ENCODE data around the gene ABCC8. TPM values are rescaled to one million over a fixed set of nuclear protein-coding genes. Genes with fewer than 3 reads are reported as not detected.
"Not testable (repeated sequence)": the region's sequence is repeated elsewhere in the genome, so short reads cannot be mapped to it uniquely, and the experiment has no call there.

The ABCC8 gene
- total RNA-seq, 5 donors from 2014 or later (not counting 1 experiment from before 2014, with no cell fraction given), result not detected

DNA sequence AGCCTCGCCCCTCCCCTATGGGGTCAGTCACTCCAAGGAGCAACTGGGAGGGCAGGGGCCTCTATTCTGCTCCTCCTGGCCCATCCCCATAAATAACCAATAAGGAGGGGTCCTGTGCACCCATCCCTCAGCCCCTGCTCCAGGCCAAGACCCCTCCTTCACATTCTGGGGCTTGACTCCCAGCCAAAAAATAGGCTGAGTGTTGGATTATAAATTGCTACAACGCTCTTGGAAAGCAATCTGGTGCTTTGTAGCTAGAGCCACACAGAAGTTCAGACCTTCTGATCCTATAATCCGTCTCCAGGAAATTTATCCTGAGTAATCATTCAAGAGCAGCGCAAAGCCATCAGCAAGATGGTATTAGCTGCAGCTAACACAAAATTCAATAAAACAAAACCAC, 42.5 kb downstream of the ABCC8 start:
- peaks cover 0 to 5% of the 10 kb centered on the region in 2 donors for H3K27me3 Mint-ChIP-seq
- no peaks in the 10 kb centered on the region for H3K9me3 Mint-ChIP-seq
- no peak overlapping the region for H3K27ac Mint-ChIP-seq
- ChIA-PET CTCF (no interaction called here), POLR2A (interaction anchor here in 1 of 2 donors (0.6 kb wide), 1 partner anchor 50 kb away, joined by 3 read pairs; no protein-coding TSS in a partner anchor)
- Histone ChIP-seq H3K27me3 (replicated peaks in 1 of 2; ENCODE audit: control insufficient read depth in 2 of 2, extremely low read depth in 1 of 2, insufficient read depth in 2 of 2, low read length in 1 of 2) (peaks cover 0 to 11% of the 10 kb centered on the region in 2 experiments), H3K36me3 (ENCODE audit: control insufficient read depth in 2 of 2, extremely low read depth in 1 of 2, insufficient read depth in 1 of 2, low read length in 1 of 2) (no peaks in the 10 kb centered on the region), H3K4me1 (ENCODE audit: control insufficient read depth in 1 of 2, extremely low read depth in 1 of 2, insufficient read depth in 2 of 2, low read length in 2 of 2) (peaks cover 0 to under 1% of the 10 kb centered on the region in 2 experiments), H3K4me3 (ENCODE audit: control insufficient read depth in 1 of 2, extremely low read depth in 1 of 2, low read length in 1 of 2) (no peak overlapping the region), H3K9me3 (no peaks in the 10 kb centered on the region), H3K27ac (ENCODE audit: low read length) (no peak overlapping the region)
- ATAC-seq (replicated peaks in 1 of 4) (no peak), DNase-seq (no peak)
- no CpG with 5 or more reads among the region's 4 CpGs for WGBS (ENCODE audit: insufficient coverage)
- peaks cover under 1 to 4% (median under 1%) of the 10 kb centered on the region in 3 donors for H3K4me1 Mint-ChIP-seq
- H3K36me3 Mint-ChIP-seq, result no peaks in the 10 kb centered on the region
- H3K4me3 Mint-ChIP-seq, result no peak overlapping the region

DNA sequence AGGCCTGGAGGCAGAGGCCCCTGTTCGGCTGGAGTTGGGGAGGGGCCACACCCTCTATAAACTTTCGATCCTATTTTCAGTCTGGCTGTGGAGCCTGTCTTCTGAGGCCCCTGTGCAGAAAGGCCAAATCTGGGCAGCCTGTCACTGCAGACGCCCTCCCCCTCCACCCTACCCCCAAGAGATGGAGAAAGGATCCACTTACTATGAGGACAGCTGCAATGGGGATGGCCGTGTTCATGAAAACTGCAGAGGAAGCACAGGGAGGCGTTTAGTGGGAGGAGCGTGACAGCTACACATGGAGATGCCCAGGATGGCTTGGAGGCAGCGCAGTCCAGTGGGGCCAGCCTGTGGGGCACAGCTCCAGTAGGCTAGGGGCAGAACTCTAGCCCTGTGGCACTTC, 44.6 kb downstream of the ABCC8 start:
- Histone ChIP-seq H3K9me3 (no peaks in the 10 kb centered on the region), H3K27me3 (replicated peaks in 1 of 2; ENCODE audit: control insufficient read depth in 2 of 2, extremely low read depth in 1 of 2, insufficient read depth in 2 of 2, low read length in 1 of 2) (peaks cover 0 to 19% of the 10 kb centered on the region in 2 experiments), H3K27ac (ENCODE audit: low read length) (no peak overlapping the region), H3K4me3 (ENCODE audit: control insufficient read depth in 1 of 2, extremely low read depth in 1 of 2, low read length in 1 of 2) (no peak overlapping the region), H3K4me1 (ENCODE audit: control insufficient read depth in 1 of 2, extremely low read depth in 1 of 2, insufficient read depth in 2 of 2, low read length in 2 of 2) (no peaks in the 10 kb centered on the region), H3K36me3 (ENCODE audit: control insufficient read depth in 2 of 2, extremely low read depth in 1 of 2, insufficient read depth in 1 of 2, low read length in 1 of 2) (no peaks in the 10 kb centered on the region)
- Mint-ChIP-seq H3K4me1 (no peaks in the 10 kb centered on the region), H3K9me3 (no peaks in the 10 kb centered on the region), H3K27ac (no peak overlapping the region), H3K4me3 (no peak overlapping the region), H3K27me3 (peaks cover 0 to 6% of the 10 kb centered on the region in 2 donors), H3K36me3 (no peaks in the 10 kb centered on the region)
- no peak for DNase-seq
- POLR2A ChIA-PET, result no interaction called here
- no peak for ATAC-seq (replicated peaks in 1 of 4)
- WGBS (ENCODE audit: insufficient coverage), result 60% methylated on average over 1 of the region's 7 CpGs
- CTCF ChIA-PET, result no interaction called here

GRCh38 chr11:17431139-17431538, 45.5 kb downstream of the ABCC8 start:
- H3K36me3 Mint-ChIP-seq, result no peaks in the 10 kb centered on the region
- H3K27me3 Mint-ChIP-seq, result peaks cover 0 to 6% of the 10 kb centered on the region in 2 donors
- H3K9me3 Mint-ChIP-seq, result no peaks in the 10 kb centered on the region
- H3K4me1 ChIP-seq (ENCODE audit: control insufficient read depth in 1 of 2, extremely low read depth in 1 of 2, insufficient read depth in 2 of 2, low read length in 2 of 2), result no peaks in the 10 kb centered on the region
- no peak overlapping the region for H3K27ac ChIP-seq (ENCODE audit: low read length)
- no peak overlapping the region for H3K27ac Mint-ChIP-seq
- ATAC-seq (replicated peaks in 1 of 4) (no peak), DNase-seq (no peak)
- ChIA-PET CTCF (interaction anchor here in 1 of 2 donors (0.6 kb wide), 1 partner anchor 34 kb away, joined by 3 read pairs; no protein-coding TSS in a partner anchor), POLR2A (no interaction called here)
- H3K4me3 ChIP-seq (ENCODE audit: control insufficient read depth in 1 of 2, extremely low read depth in 1 of 2, low read length in 1 of 2), result no peak overlapping the region
- no peaks in the 10 kb centered on the region for H3K36me3 ChIP-seq (ENCODE audit: control insufficient read depth in 2 of 2, extremely low read depth in 1 of 2, insufficient read depth in 1 of 2, low read length in 1 of 2)
- no peaks in the 10 kb centered on the region for H3K9me3 ChIP-seq
- no peaks in the 10 kb centered on the region for H3K4me1 Mint-ChIP-seq
- H3K4me3 Mint-ChIP-seq, result no peak overlapping the region
- peaks cover 0 to 20% of the 10 kb centered on the region in 2 experiments for H3K27me3 ChIP-seq (replicated peaks in 1 of 2; ENCODE audit: control insufficient read depth in 2 of 2, extremely low read depth in 1 of 2, insufficient read depth in 2 of 2, low read length in 1 of 2)
- 89% methylated on average over 6 of the region's 8 CpGs for WGBS (ENCODE audit: insufficient coverage)

DNA sequence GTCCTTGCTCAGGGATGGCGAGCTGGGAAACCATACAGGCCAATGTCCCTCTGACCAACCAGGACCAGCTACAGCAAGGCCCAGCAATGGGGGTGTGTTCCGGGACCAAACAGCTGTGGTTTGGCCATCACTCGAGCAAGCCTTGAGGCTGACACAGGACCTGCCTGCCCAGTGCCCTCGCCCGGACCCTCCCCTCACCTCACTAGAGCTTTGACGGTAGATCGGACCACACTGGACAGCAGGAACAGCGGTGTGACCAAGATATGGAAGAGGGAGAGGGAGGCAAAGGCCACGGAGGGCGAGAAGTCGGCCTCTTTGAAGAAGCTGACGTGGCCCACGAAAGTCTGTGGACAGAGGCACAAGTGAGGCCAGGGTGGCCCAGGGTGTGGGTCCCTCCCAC, 46.0 kb downstream of the ABCC8 start:
- Histone ChIP-seq H3K9me3 (no peaks in the 10 kb centered on the region), H3K36me3 (ENCODE audit: control insufficient read depth in 2 of 2, extremely low read depth in 1 of 2, insufficient read depth in 1 of 2, low read length in 1 of 2) (no peaks in the 10 kb centered on the region), H3K27me3 (replicated peaks in 1 of 2; ENCODE audit: control insufficient read depth in 2 of 2, extremely low read depth in 1 of 2, insufficient read depth in 2 of 2, low read length in 1 of 2) (peaks cover 0 to 20% of the 10 kb centered on the region in 2 experiments), H3K4me3 (ENCODE audit: control insufficient read depth in 1 of 2, extremely low read depth in 1 of 2, low read length in 1 of 2) (no peak overlapping the region), H3K4me1 (ENCODE audit: control insufficient read depth in 1 of 2, extremely low read depth in 1 of 2, insufficient read depth in 2 of 2, low read length in 2 of 2) (no peaks in the 10 kb centered on the region), H3K27ac (ENCODE audit: low read length) (no peak overlapping the region)
- H3K27ac Mint-ChIP-seq, result no peak overlapping the region
- no peaks in the 10 kb centered on the region for H3K9me3 Mint-ChIP-seq
- no peak for DNase-seq
- ChIA-PET POLR2A (no interaction called here), CTCF (no interaction called here)
- WGBS (ENCODE audit: insufficient coverage), result 89% methylated on average over 8 of the region's 13 CpGs
- H3K36me3 Mint-ChIP-seq, result no peaks in the 10 kb centered on the region
- H3K4me1 Mint-ChIP-seq, result no peaks in the 10 kb centered on the region
- H3K4me3 Mint-ChIP-seq, result no peak overlapping the region
- peaks cover 0 to 6% of the 10 kb centered on the region in 2 donors for H3K27me3 Mint-ChIP-seq
- no peak for ATAC-seq (replicated peaks in 1 of 4)

- POLR2A ChIA-PET, result no interaction called here
- Mint-ChIP-seq H3K9me3 (no peaks in the 10 kb centered on the region), H3K27me3 (peaks cover 0 to 6% of the 10 kb centered on the region in 2 donors), H3K27ac (no peak overlapping the region), H3K36me3 (no peaks in the 10 kb centered on the region), H3K4me3 (no peak overlapping the region), H3K4me1 (no peaks in the 10 kb centered on the region)
- Histone ChIP-seq H3K4me1 (ENCODE audit: control insufficient read depth in 1 of 2, extremely low read depth in 1 of 2, insufficient read depth in 2 of 2, low read length in 2 of 2) (no peaks in the 10 kb centered on the region), H3K4me3 (ENCODE audit: control insufficient read depth in 1 of 2, extremely low read depth in 1 of 2, low read length in 1 of 2) (no peak overlapping the region), H3K36me3 (ENCODE audit: control insufficient read depth in 2 of 2, extremely low read depth in 1 of 2, insufficient read depth in 1 of 2, low read length in 1 of 2) (no peaks in the 10 kb centered on the region), H3K27ac (ENCODE audit: low read length) (no peak overlapping the region), H3K9me3 (no peaks in the 10 kb centered on the region), H3K27me3 (replicated peaks in 1 of 2; ENCODE audit: control insufficient read depth in 2 of 2, extremely low read depth in 1 of 2, insufficient read depth in 2 of 2, low read length in 1 of 2) (peaks cover 0 to 24% of the 10 kb centered on the region in 2 experiments)
- CTCF ChIA-PET, result no interaction called here
- ATAC-seq (replicated peaks in 1 of 4), result no peak
- DNase-seq, result no peak
- 90% methylated on average over 2 of the region's 3 CpGs for WGBS (ENCODE audit: insufficient coverage)
These were observed 47.7 kb downstream of the ABCC8 start for GRCh38 chr11:17428925-17429324.

DNA sequence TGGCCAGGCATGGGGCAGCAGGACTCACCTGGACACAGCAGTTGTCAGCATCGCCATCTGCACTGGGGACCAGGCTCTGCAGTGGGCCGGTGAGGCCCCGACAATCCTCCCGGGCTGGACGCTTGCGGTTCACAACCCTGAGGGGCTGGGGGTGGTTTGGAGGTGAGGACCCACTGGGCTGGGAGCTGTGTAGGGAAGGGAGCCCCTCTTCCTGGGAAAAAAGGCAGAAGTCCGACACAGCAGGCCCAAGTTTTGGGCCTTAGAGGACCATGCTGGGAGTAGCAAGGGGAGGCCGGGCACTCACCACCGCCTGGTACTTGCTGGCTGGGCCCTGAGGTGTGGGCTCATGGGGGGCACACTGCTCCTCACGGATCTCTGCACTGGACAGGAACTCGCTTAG, 48.4 kb downstream of the ABCC8 start:
- WGBS (ENCODE audit: insufficient coverage), result 91% methylated on average over 7 of the region's 11 CpGs
- Histone ChIP-seq H3K9me3 (no peaks in the 10 kb centered on the region), H3K4me3 (ENCODE audit: control insufficient read depth in 1 of 2, extremely low read depth in 1 of 2, low read length in 1 of 2) (no peak overlapping the region), H3K27me3 (replicated peaks in 1 of 2; ENCODE audit: control insufficient read depth in 2 of 2, extremely low read depth in 1 of 2, insufficient read depth in 2 of 2, low read length in 1 of 2) (peaks cover 0 to 27% of the 10 kb centered on the region in 2 experiments), H3K36me3 (ENCODE audit: control insufficient read depth in 2 of 2, extremely low read depth in 1 of 2, insufficient read depth in 1 of 2, low read length in 1 of 2) (no peaks in the 10 kb centered on the region), H3K27ac (ENCODE audit: low read length) (no peak overlapping the region), H3K4me1 (ENCODE audit: control insufficient read depth in 1 of 2, extremely low read depth in 1 of 2, insufficient read depth in 2 of 2, low read length in 2 of 2) (no peaks in the 10 kb centered on the region)
- H3K4me1 Mint-ChIP-seq, result no peaks in the 10 kb centered on the region
- no peaks in the 10 kb centered on the region for H3K9me3 Mint-ChIP-seq
- H3K36me3 Mint-ChIP-seq, result no peaks in the 10 kb centered on the region
- peak in 1 of 4 experiments; percentile 20 for ATAC-seq (replicated peaks in 1 of 4)
- H3K27ac Mint-ChIP-seq, result no peak overlapping the region
- no peak for DNase-seq
- CTCF ChIA-PET, result no interaction called here
- H3K27me3 Mint-ChIP-seq, result peaks cover 0 to 9% of the 10 kb centered on the region in 2 donors
- POLR2A ChIA-PET, result no interaction called here
- no peak overlapping the region for H3K4me3 Mint-ChIP-seq

DNA sequence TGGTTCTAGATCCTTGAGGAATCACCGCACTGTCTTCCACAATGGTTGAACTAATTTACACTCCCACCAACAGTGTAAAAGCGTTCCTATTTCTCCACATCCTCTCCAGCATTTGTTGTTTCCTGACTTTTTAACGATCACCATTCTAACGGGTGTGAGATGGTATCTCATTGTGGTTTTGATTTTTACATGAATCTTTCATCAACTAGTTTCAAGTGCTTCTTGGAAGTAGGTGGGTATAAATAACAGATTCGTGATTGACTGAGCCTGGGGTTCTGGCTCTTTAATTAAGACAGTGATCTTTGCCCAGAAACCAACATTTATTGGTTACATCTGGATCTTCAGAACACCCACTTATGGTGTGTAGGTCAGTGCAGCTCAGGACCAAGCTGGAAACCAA, 50.4 kb downstream of the ABCC8 start:
- ATAC-seq (replicated peaks in 1 of 4), result not testable (repeated sequence)

More for the DNA sequence above, 50.4 kb downstream of the ABCC8 start:
- H3K4me1 ChIP-seq (ENCODE audit: control insufficient read depth in 1 of 2, extremely low read depth in 1 of 2, insufficient read depth in 2 of 2, low read length in 2 of 2); CTCF ChIA-PET; H3K9me3 ChIP-seq; H3K27ac Mint-ChIP-seq; H3K36me3 Mint-ChIP-seq; H3K4me3 Mint-ChIP-seq; H3K4me3 ChIP-seq (ENCODE audit: control insufficient read depth in 1 of 2, extremely low read depth in 1 of 2, low read length in 1 of 2); H3K9me3 Mint-ChIP-seq; H3K36me3 ChIP-seq (ENCODE audit: control insufficient read depth in 2 of 2, extremely low read depth in 1 of 2, insufficient read depth in 1 of 2, low read length in 1 of 2); POLR2A ChIA-PET; H3K27ac ChIP-seq (ENCODE audit: low read length); H3K4me1 Mint-ChIP-seq; DNase-seq: not testable (repeated sequence)
- no CpG with 5 or more reads among the region's 5 CpGs for WGBS (ENCODE audit: insufficient coverage)
- peaks cover 0 to 32% of the 10 kb centered on the region in 2 experiments for H3K27me3 ChIP-seq (replicated peaks in 1 of 2; ENCODE audit: control insufficient read depth in 2 of 2, extremely low read depth in 1 of 2, insufficient read depth in 2 of 2, low read length in 1 of 2)
- H3K27me3 Mint-ChIP-seq, result peaks cover 5 to 23% of the 10 kb centered on the region in 2 donors

Data from T-cell (primary cell).